AG04449 (cell line): ENCODE results near the gene STK32A.

ENCODE experiments used
- CTCF ChIA-PET: fragments of 350-600 bp; formaldehyde crosslinking; extraction: SDS; loops from one replicate; lab custom pipeline; 2021; ENCODE audit warnings: antibody characterized with exemption; lab: Yijun Ruan, JAX
- POLR2A ChIA-PET: fragments of 400-600, 350-600 bp; formaldehyde crosslinking; extraction: SDS; loops from one replicate; lab custom pipeline; 2020; ENCODE audit warnings: antibody characterized with exemption, inconsistent platforms; lab: Yijun Ruan, JAX
- DNase-seq: peaks from one replicate; pipeline ENCODE4 v3.0.0-alpha.2; 2010; ENCODE audit warnings: low read depth, low spot score
- H3K4me3 ChIP-seq: 2 replicates; pipeline ENCODE4 v1.5.1; 2011; ENCODE audit warnings: low read depth, mild to moderate bottlenecking, control low read depth, low read length
- TF ChIP-seq, protein P1 (sequence below): IDR thresholded peaks from one replicate; pipeline ENCODE4 v1.5.1; 2011; ENCODE audit warnings: mild to moderate bottlenecking, moderate library complexity, low read length, control low read depth, inconsistent platforms; ENCODE audit not compliant: insufficient read depth; ENCODE audit errors: missing control alignments

The STK32A gene

DNA sequence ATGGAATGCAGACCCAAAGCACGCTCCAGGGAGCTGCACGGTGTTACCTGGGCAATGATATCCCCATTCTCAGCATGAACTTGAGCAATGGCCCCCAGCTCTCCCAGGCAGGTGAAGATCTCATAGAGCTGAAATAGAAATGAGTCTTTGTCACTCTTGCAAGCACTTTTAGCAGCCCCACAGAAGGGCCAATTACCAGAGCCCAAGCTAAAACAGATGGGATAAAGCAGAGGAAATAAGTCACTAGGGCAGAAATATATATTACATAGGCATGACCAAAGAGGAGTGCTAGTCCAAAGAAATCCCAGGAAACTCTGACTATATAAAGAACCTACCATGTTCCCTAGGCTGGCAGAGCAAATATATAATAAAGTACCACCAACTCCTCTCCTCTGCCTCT is 177.7 kb downstream of the STK32A start:
- DNase-seq = no peak
- TF ChIP-seq, protein P1, sequence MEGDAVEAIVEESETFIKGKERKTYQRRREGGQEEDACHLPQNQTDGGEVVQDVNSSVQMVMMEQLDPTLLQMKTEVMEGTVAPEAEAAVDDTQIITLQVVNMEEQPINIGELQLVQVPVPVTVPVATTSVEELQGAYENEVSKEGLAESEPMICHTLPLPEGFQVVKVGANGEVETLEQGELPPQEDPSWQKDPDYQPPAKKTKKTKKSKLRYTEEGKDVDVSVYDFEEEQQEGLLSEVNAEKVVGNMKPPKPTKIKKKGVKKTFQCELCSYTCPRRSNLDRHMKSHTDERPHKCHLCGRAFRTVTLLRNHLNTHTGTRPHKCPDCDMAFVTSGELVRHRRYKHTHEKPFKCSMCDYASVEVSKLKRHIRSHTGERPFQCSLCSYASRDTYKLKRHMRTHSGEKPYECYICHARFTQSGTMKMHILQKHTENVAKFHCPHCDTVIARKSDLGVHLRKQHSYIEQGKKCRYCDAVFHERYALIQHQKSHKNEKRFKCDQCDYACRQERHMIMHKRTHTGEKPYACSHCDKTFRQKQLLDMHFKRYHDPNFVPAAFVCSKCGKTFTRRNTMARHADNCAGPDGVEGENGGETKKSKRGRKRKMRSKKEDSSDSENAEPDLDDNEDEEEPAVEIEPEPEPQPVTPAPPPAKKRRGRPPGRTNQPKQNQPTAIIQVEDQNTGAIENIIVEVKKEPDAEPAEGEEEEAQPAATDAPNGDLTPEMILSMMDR = no peak
- no peak overlapping the region for H3K4me3 ChIP-seq
- CTCF ChIA-PET = interaction anchor here (1.4 to 1.8 kb wide), 3 partner anchors 37 to 166 kb away, joined by 3 to 8 read pairs (median 3); no protein-coding TSS in a partner anchor
- POLR2A ChIA-PET = no interaction called here

DNA sequence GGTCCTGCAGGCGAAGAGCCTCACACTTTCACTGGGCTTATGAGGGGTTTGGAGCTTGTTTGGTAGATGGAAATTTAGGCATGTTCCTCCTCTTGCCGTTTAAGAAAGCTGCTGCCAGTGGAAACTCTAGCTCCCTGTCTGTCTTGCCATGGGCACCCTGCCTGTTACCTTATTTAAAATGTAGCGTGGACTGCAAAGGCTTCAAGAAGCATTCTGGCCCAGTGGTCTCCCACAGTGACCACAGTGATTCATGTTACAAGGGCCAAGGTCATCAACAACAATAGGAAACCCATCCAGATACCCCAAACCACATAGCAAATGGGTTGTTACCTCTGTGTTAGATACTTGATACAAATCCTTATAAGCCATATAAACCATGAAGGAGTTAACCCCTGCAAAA is 178.4 kb downstream of the STK32A start:
- H3K4me3 ChIP-seq = no peak overlapping the region
- CTCF ChIA-PET = interaction anchor here (1.4 to 1.5 kb wide), 2 partner anchors 36 to 165 kb away, joined by 3 read pairs; no protein-coding TSS in a partner anchor
- DNase-seq = no peak
- TF ChIP-seq, protein P1 = no peak
- POLR2A ChIA-PET = no interaction called here

DNA sequence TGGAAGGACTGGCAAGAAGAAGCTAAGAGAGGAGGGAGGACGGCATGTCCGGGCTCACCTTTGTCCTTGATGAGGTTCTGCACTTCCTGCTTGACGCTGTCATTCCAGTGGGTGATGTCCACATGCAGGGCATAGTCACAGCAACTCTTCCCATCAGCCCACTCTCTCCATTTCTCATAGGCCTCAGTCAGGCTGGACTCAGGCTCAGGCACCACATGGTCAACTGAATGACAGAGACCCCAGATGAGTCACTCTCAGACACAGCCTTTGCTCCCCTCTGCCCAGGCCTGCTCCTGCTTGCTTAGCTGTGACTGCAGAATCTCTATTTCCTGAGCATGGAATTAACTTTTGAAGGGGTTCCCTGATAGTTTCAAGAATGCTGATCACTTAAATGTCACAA is 180.8 kb downstream of the STK32A start:
- TF ChIP-seq, protein P1 = no peak
- CTCF ChIA-PET = interaction anchor here (1.3 to 2.5 kb wide), 3 partner anchors 11 to 39 kb away, joined by 3 to 12 read pairs (median 5); no protein-coding TSS in a partner anchor
- POLR2A ChIA-PET = no interaction called here

DNA sequence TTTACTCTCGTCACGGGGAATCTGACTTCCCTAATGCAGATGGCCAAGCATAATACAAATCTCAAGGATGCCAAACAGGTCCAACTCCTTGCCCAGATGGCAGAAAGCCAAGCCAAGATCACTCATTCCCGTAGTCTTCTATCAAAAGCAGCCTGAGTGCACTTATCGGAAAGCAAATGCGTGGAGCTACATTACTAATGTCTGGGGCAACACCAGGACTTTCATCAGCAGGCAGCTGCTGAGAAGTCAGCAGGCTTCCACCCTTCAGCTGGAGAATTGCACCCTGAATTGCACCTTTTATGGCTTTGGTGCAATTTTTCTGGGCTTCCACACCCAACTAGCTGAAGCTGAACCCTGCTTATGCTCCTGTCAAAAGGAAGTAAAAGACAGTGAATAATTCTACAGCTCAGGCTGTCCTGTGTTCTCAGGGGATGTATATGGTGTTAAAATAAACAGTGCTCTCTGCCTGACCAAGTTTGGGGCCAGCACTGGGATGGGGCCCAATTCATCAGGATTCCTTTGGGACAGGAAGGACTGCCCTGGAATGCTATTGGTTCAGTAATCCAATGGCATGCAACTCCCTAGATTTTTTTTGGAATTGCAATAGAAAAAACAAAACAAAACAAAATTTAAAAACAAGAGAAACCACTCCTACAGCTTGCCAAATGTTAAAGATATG is 182.4 kb downstream of the STK32A start:
- TF ChIP-seq, protein P1 = no peak
- H3K4me3 ChIP-seq = no peak overlapping the region
- CTCF ChIA-PET = interaction anchor here (1.2 to 2.5 kb wide), 2 partner anchors 11 to 12 kb away, joined by 3 to 12 read pairs; no protein-coding TSS in a partner anchor
- DNase-seq = no peak
- POLR2A ChIA-PET = no interaction called here

More for the DNA sequence above, 180.8 kb downstream of the STK32A start:
- DNase-seq = no peak
- no peak overlapping the region for H3K4me3 ChIP-seq

DNA sequence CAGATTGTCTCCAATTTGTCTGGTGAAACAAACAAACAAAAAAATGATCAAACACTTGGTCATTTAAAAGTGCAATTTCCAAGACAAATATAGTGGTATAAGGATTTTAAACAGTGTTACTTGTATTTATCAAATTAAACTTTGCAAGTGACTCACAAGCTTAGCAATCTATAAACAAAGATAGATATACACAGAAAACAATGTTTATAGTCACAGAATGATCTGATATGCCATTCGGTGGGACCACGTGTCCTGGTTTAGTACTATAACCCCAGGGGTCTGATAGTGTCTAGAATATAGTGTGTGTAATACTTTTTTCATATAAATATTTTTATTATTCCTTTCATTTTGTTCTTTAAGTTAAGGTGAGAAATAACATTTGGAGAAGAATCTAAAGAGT is 183.8 kb downstream of the STK32A start:
- no peak for DNase-seq
- ChIA-PET POLR2A (no interaction called here), CTCF (interaction anchor here (0.7 to 2.1 kb wide), 5 partner anchors 9 to 160 kb away, joined by 3 to 6 read pairs (median 3); no protein-coding TSS in a partner anchor)
- no peak overlapping the region for H3K4me3 ChIP-seq
- TF ChIP-seq, protein P1 = no peak

DNA sequence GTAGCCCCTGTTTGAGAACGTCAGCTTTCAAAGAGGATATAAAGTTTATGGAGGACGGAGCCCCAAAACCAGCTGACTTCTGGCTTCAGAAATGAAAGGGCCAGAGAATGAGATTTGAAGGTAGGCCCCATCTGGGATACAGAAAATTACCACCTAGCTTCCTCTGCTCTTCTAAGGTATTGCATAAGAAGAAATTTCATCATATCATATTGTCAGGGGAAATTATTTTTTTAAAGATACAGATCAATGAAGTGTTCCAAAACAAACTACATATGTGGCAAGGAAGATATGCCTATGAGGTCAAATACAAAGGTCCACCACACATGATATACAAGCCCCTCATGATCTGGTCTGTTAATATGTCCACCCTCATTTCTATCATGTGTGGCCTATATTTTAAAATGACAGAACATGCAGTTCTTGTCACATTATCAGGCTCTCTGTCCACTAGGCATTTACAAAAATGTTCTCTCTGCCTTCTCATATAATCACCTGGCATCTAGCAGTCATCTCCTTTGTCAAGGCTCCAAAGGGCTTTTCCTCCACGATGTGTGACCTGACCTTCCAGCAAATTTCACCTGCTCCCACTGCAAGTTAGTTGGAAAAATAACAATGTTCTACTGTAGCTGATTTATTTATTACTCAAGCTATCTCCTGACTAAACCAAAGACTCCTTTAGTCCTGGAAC is 192.0 kb downstream of the STK32A start:
- H3K4me3 ChIP-seq = no peak overlapping the region
- POLR2A ChIA-PET = interaction anchor here (0.7 kb wide), 1 partner anchor 12 kb away, joined by 3 read pairs; no protein-coding TSS in a partner anchor
- no peak for DNase-seq
- TF ChIP-seq, protein P1 = no peak
- CTCF ChIA-PET = interaction anchor here (0.6 to 3.9 kb wide), 5 partner anchors 8 to 151 kb away, joined by 3 to 21 read pairs (median 3); no protein-coding TSS in a partner anchor
